IMR-90 (cell line): ENCODE data around the gene RB1. TPM values are rescaled to one million over a fixed set of nuclear protein-coding genes. Genes with fewer than 3 reads are reported as not detected.
A peak's percentile ranks its signal among the peaks of the same experiment; 100 is the strongest.

ENCODE experiments used
- ATAC-seq: fragments of 200-7000 bp; cut with Tn5 transposase; 2 replicates; pipeline ENCODE4 v1.9.1; 2020; ENCODE audit warnings: low read depth, mild to moderate bottlenecking, moderate library complexity
- BruUV-seq: library from RNA; stranded (reverse); fragments of 400-500 nt; replicated peaks from 2 replicates; lab custom pipeline; 2021; lab: Mats Ljungman, UMichigan
- CTCF ChIA-PET: fragments of 300-600 bp; formaldehyde crosslinking; extraction: SDS; loops from one replicate; lab custom pipeline; 2021; ENCODE audit warnings: antibody characterized with exemption; lab: Yijun Ruan, JAX
- POLR2A ChIA-PET: fragments of 300-600 bp; sonication (Branson Sonifier 250); formaldehyde crosslinking; loops from one replicate; lab custom pipeline; 2022; ENCODE audit warnings: antibody characterized with exemption; ENCODE audit not compliant: unreplicated experiment; lab: Charles Lee
- DNase-seq: peaks from one replicate; pipeline ENCODE4 v3.0.0; 2013
- H2AFZ ChIP-seq: replicated peaks from 2 replicates; pipeline ENCODE3; 2013; ENCODE audit warnings: low read length, mild to moderate bottlenecking; ENCODE audit not compliant: poor library complexity
- H2AK5ac ChIP-seq: 2 replicates; pipeline ENCODE4 v1.6.1; 2013; ENCODE audit warnings: low read depth, low read length, inconsistent platforms
- H2AK9ac ChIP-seq: replicated peaks from 2 replicates; pipeline ENCODE3; 2013; ENCODE audit warnings: mild to moderate bottlenecking, low read depth, low read length, moderate library complexity; ENCODE audit not compliant: poor library complexity
- H2BK120ac ChIP-seq: 2 replicates; pipeline ENCODE4 v1.6.1; 2013; ENCODE audit warnings: low read depth, low read length, inconsistent platforms
- H2BK15ac ChIP-seq: 3 replicates; pipeline ENCODE4 v1.6.1; 2013; ENCODE audit warnings: low read depth, low read length, inconsistent platforms
- H2BK20ac ChIP-seq: 2 replicates; pipeline ENCODE4 v1.6.1; 2013; ENCODE audit warnings: low read depth, mild to moderate bottlenecking, inconsistent platforms, low read length, moderate library complexity
- H2BK5ac ChIP-seq: 2 replicates; pipeline ENCODE4 v1.6.1; 2013; ENCODE audit warnings: mild to moderate bottlenecking, low read depth, low read length, inconsistent platforms; ENCODE audit not compliant: poor library complexity, severe bottlenecking
- H3K14ac ChIP-seq: replicated peaks from 2 replicates; pipeline ENCODE4 v1.6.1; 2013; ENCODE audit warnings: low read depth, low read length, inconsistent platforms
- H3K18ac ChIP-seq: 2 replicates; pipeline ENCODE4 v1.6.1; 2013; ENCODE audit warnings: low read depth, low read length, control low read depth
- H3K23ac ChIP-seq: 2 replicates; pipeline ENCODE4 v1.6.1; 2013; ENCODE audit warnings: low read depth, low read length, inconsistent platforms
- H3K27ac ChIP-seq: 2 replicates; pipeline ENCODE4 v1.5.1; 2013; ENCODE audit warnings: mild to moderate bottlenecking, control low read depth, low read length; ENCODE audit not compliant: insufficient read depth
- H3K27me3 ChIP-seq: 2 replicates; pipeline ENCODE4 v1.6.1; 2013; ENCODE audit warnings: low read length; ENCODE audit not compliant: control insufficient read depth, insufficient read depth
- H3K36me3 ChIP-seq: 2 replicates; pipeline ENCODE4 v1.6.1; 2013; ENCODE audit warnings: low read length, mixed read lengths; ENCODE audit not compliant: control insufficient read depth, insufficient read depth
- H3K4ac ChIP-seq: 2 replicates; pipeline ENCODE4 v1.6.1; 2013; ENCODE audit warnings: low read depth, low read length, inconsistent platforms
- H3K4me1 ChIP-seq: 2 replicates; pipeline ENCODE4 v1.6.1; 2013; ENCODE audit warnings: low read length, mixed read lengths; ENCODE audit not compliant: control insufficient read depth, insufficient read depth
- H3K4me2 ChIP-seq: 2 replicates; pipeline ENCODE4 v1.6.1; 2013; ENCODE audit warnings: low read depth, mild to moderate bottlenecking, control low read depth, low read length, moderate library complexity
- H3K4me3 ChIP-seq: 2 replicates; pipeline ENCODE4 v1.5.1; 2013; ENCODE audit warnings: low read depth, mild to moderate bottlenecking, control low read depth, low read length, moderate library complexity; ENCODE audit not compliant: insufficient read depth
- H3K56ac ChIP-seq: 2 replicates; pipeline ENCODE4 v1.6.1; 2013; ENCODE audit warnings: low read length, inconsistent platforms; ENCODE audit not compliant: insufficient read depth; ENCODE audit errors: extremely low read depth
- H3K79me1 ChIP-seq, 2 experiments: 2 replicates each; pipeline ENCODE4 v1.6.1; 2013; ENCODE audit warnings: low read length in 2 of 2, inconsistent platforms in 1 of 2, low read depth in 1 of 2
- H3K9ac ChIP-seq: 2 replicates; pipeline ENCODE4 v1.6.1; 2013; ENCODE audit warnings: low read depth, low read length, control low read depth
- H3K9me1 ChIP-seq: 2 replicates; pipeline ENCODE4 v1.6.1; 2013; ENCODE audit warnings: low read length, inconsistent platforms; ENCODE audit not compliant: insufficient read depth
- H3K9me3 ChIP-seq: 2 replicates; pipeline ENCODE4 v1.6.1; 2013; ENCODE audit warnings: low read length; ENCODE audit not compliant: control insufficient read depth, insufficient read depth
- H4K20me1 ChIP-seq: 2 replicates; pipeline ENCODE4 v1.6.1; 2013; ENCODE audit warnings: low read length, inconsistent platforms; ENCODE audit not compliant: insufficient read depth
- H4K5ac ChIP-seq: 2 replicates; pipeline ENCODE4 v1.6.1; 2013; ENCODE audit warnings: mild to moderate bottlenecking, low read depth, low read length, control low read depth
- H4K8ac ChIP-seq, 2 experiments: 2 replicates each; pipeline ENCODE4 v1.6.1; 2013; ENCODE audit warnings: low read depth in 2 of 2, low read length in 2 of 2, control low read depth in 1 of 2, inconsistent platforms in 1 of 2
- H4K91ac ChIP-seq: 2 replicates; pipeline ENCODE4 v1.6.1; 2013; ENCODE audit warnings: low read depth, low read length, inconsistent platforms; ENCODE audit not compliant: insufficient read depth
- BHLHE40 ChIP-seq: fragments of 150-350 bp; IDR thresholded peaks from 2 replicates; pipeline ENCODE4 v1.6.1; 2016; ENCODE audit warnings: mild to moderate bottlenecking, low read depth, low read length
- CEBPB ChIP-seq: IDR thresholded peaks from 2 replicates; pipeline ENCODE4 v1.6.1; 2012; ENCODE audit warnings: low read depth, low read length, improper control_type of control experiment
- CHD1 ChIP-seq: IDR thresholded peaks from 2 replicates; pipeline ENCODE4 v1.6.1; 2012; ENCODE audit warnings: low read depth, low read length, improper control_type of control experiment
- FOS ChIP-seq: fragments of 150-350 bp; IDR thresholded peaks from 2 replicates; pipeline ENCODE4 v1.6.1; 2016; ENCODE audit warnings: low read depth, low read length
- MXI1 ChIP-seq: IDR thresholded peaks from 2 replicates; pipeline ENCODE4 v1.6.1; 2012; ENCODE audit warnings: low read depth, mild to moderate bottlenecking, low read length, moderate library complexity, borderline replicate concordance
- NFE2L2 ChIP-seq: fragments of 150-350 bp; IDR thresholded peaks from 2 replicates; pipeline ENCODE4 v1.6.1; 2016; ENCODE audit warnings: low read depth, mild to moderate bottlenecking, low read length
- dilution Hi-C: fragments of 300-500 bp; cut with HindIII; formaldehyde crosslinking; loops from one replicate; pipeline ENCODE4 v1.14.3; 2018; ENCODE audit warnings: low sequenced_read_pairs; ENCODE audit not compliant: unreplicated experiment
- in situ Hi-C: fragments of 300-500 bp; cut with MboI; formaldehyde crosslinking; loops from 3 replicates; pipeline ENCODE4 v1.14.3; 2019; ENCODE audit warnings: low sequenced_read_pairs, inconsistent platforms, mixed read lengths
- intact Hi-C: fragments of 100-400 bp; cut with micrococcal nuclease; formaldehyde crosslinking; loops from 2 replicates; pipeline ENCODE4 v1.10.0; 2022
- polyA plus RNA-seq, 3 experiments: library from polyadenylated mRNA; depleted of rRNA; stranded (reverse); fragments of >200 nt; gene quantifications; 2 replicates each; pipeline ENCODE4 v1.2.3, GENCODE V29; 2012; ENCODE audit warnings: low replicate concordance in 1 of 3
- total RNA-seq: library from RNA; depleted of rRNA; stranded (reverse); fragments of >200 nt; gene quantifications from 2 replicates; pipeline ENCODE4 v1.2.3, GENCODE V29; 2012
- TF ChIP-seq, protein P1 (sequence below): conservative IDR thresholded peaks from 2 replicates; pipeline ENCODE4 v1.5.1; 2012; ENCODE audit warnings: mild to moderate bottlenecking, low read depth, low read length, improper control_type of control experiment
- TF ChIP-seq, protein P2 (sequence below): fragments of 150-350 bp; IDR thresholded peaks from 2 replicates; pipeline ENCODE4 v1.6.1; 2017; ENCODE audit warnings: mild to moderate bottlenecking, antibody characterized with exemption, low read length, low read depth

The RB1 gene
- total and polyA plus RNA-seq, 2 of the 4 experiments (the other 2 are of a cell fraction), result 11.4 to 15.4 TPM

DNA sequence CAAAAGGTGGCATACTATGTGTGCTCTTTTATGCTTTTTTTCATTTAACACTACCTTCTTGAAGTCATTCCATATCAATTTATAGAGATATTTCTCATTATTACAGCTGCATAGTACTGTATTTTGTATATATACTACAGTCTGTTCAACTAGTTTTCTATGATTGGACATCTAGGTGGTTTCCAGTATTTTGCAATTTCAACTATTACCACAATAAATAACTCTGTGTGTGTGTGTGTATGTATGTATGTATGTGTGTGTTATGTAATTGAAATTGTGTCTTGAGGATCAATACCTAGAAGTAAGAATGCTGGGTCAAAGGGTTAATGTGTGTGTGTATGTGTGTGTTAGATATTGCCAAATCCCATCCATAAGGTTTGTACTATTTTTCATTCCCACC lies 102.3 kb downstream of the RB1 start:
- Histone ChIP-seq H3K79me1 (peaks cover 3 to 21% of the 10 kb centered on the region in 2 experiments; a peak in 2 of 4 replicates), H2BK15ac (no peak overlapping the region), H4K5ac (no peak overlapping the region), H2AK9ac (no peak overlapping the region), H2AK5ac (no peak overlapping the region), H3K18ac (no peak overlapping the region), H3K4ac (no peak overlapping the region), H2BK20ac (no peak overlapping the region), H3K4me3 (no peak overlapping the region), H3K14ac (no peak overlapping the region), H3K9ac (no peak overlapping the region), H3K27ac (no peak overlapping the region), H4K20me1 (no peaks in the 10 kb centered on the region), H2BK120ac (no peak overlapping the region), H2BK5ac (peak overlapping the region; percentile 30), H3K27me3 (no peaks in the 10 kb centered on the region), H4K8ac (no peak overlapping the region), H3K56ac (no peak overlapping the region), H3K9me3 (no peaks in the 10 kb centered on the region), H2AFZ (no peak overlapping the region), H4K91ac (no peak overlapping the region), H3K23ac (no peak overlapping the region), H3K4me2 (no peak overlapping the region), H3K36me3 (no peaks in the 10 kb centered on the region), H3K4me1 (peaks cover 3% of the 10 kb centered on the region; the same call in 1 of the 2 replicates), H3K9me1 (no peaks in the 10 kb centered on the region)
- no TSS peak for BruUV-seq
- peak; percentile 36 for DNase-seq
- ChIA-PET CTCF (interaction anchor here (0.6 kb wide), 1 partner anchor 951 kb away, joined by 3 read pairs; no protein-coding TSS in a partner anchor), POLR2A (no interaction called here)
- in situ Hi-C loops, result no loop called here
- no peak for ATAC-seq
- no peak for TF ChIP-seq FOS
- TF ChIP-seq CHD1, result no peak
- TF ChIP-seq, protein P1, sequence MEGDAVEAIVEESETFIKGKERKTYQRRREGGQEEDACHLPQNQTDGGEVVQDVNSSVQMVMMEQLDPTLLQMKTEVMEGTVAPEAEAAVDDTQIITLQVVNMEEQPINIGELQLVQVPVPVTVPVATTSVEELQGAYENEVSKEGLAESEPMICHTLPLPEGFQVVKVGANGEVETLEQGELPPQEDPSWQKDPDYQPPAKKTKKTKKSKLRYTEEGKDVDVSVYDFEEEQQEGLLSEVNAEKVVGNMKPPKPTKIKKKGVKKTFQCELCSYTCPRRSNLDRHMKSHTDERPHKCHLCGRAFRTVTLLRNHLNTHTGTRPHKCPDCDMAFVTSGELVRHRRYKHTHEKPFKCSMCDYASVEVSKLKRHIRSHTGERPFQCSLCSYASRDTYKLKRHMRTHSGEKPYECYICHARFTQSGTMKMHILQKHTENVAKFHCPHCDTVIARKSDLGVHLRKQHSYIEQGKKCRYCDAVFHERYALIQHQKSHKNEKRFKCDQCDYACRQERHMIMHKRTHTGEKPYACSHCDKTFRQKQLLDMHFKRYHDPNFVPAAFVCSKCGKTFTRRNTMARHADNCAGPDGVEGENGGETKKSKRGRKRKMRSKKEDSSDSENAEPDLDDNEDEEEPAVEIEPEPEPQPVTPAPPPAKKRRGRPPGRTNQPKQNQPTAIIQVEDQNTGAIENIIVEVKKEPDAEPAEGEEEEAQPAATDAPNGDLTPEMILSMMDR, result no peak
- TF ChIP-seq, protein P2, sequence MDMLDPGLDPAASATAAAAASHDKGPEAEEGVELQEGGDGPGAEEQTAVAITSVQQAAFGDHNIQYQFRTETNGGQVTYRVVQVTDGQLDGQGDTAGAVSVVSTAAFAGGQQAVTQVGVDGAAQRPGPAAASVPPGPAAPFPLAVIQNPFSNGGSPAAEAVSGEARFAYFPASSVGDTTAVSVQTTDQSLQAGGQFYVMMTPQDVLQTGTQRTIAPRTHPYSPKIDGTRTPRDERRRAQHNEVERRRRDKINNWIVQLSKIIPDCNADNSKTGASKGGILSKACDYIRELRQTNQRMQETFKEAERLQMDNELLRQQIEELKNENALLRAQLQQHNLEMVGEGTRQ, result no peak
- no peak for TF ChIP-seq BHLHE40
- TF ChIP-seq MXI1, result no peak
- TF ChIP-seq CEBPB, result peak; percentile 30; the same call in 1 of the 2 replicates
- no peak for TF ChIP-seq NFE2L2
- intact Hi-C loops, result loop anchor here (5.0 kb wide), 1 partner anchor 126 kb away; the partner anchor contains the start of gene RCBTB2
- dilution Hi-C loops, result no loop called here
